ENCODE data around the gene LSM12.
A peak's percentile ranks its signal among the peaks of the same experiment; 100 is the strongest.

LSM12 gene

GRCh38 chr17:44066204-44066930 lies at the start of gene LSM12:
Gene LSM12 (minus strand): TSS chr17:44066671. CDS start chr17:44066587, 84 bp downstream.
- ATAC-seq (ENCODE audit: low read depth), result peak; percentile 87

GRCh38 chr17:44115585-44116415 lies 49.3 kb upstream of the LSM12 start:
- Mint-ChIP-seq H3K27me3 (no peaks in the 10 kb centered on the region), H3K4me1 (peaks cover 49% of the 10 kb centered on the region), H3K9me3 (no peaks in the 10 kb centered on the region), H3K27ac (no peak overlapping the region), H3K4me3 (no peak overlapping the region), H3K36me3 (peaks cover 5% of the 10 kb centered on the region)
- DNase-seq (ENCODE audit: low spot score in 2 of 2) (no peak), ATAC-seq (ENCODE audit: low read depth) (peak; percentile 28)

More at GRCh38 chr17:44066204-44066930, at the start of gene LSM12:
- Mint-ChIP-seq H3K27me3 (no peaks in the 10 kb centered on the region), H3K4me1 (peaks cover 34% of the 10 kb centered on the region), H3K4me3 (peak within 1 kb of the TSS; percentile 88), H3K9me3 (no peaks in the 10 kb centered on the region), H3K36me3 (peaks cover 6% of the 10 kb centered on the region), H3K27ac (peak within 1 kb of the TSS; percentile 92)
- DNase-seq (ENCODE audit: low spot score in 2 of 2), result peak; percentile 87 to 96

GRCh38 chr17:44113868-44114840 lies 47.7 kb upstream of the LSM12 start:
- DNase-seq (ENCODE audit: low spot score in 2 of 2), result no peak
- Mint-ChIP-seq H3K4me1 (peaks cover 45% of the 10 kb centered on the region), H3K27ac (peak overlapping the region; percentile 10), H3K36me3 (peaks cover 5% of the 10 kb centered on the region), H3K9me3 (no peaks in the 10 kb centered on the region), H3K27me3 (no peaks in the 10 kb centered on the region), H3K4me3 (no peak overlapping the region)
- ATAC-seq (ENCODE audit: low read depth), result no peak

- Mint-ChIP-seq H3K36me3 (peaks cover 5% of the 10 kb centered on the region), H3K4me1 (peaks cover 40% of the 10 kb centered on the region), H3K27ac (peak overlapping the region; percentile 10), H3K4me3 (no peak overlapping the region), H3K9me3 (no peaks in the 10 kb centered on the region), H3K27me3 (no peaks in the 10 kb centered on the region)
- DNase-seq (ENCODE audit: low spot score in 2 of 2) (no peak), ATAC-seq (ENCODE audit: low read depth) (no peak)
Measured at GRCh38 chr17:44113382-44113781, 46.9 kb upstream of the LSM12 start.

- no peak overlapping the region for H3K27ac Mint-ChIP-seq
- no peaks in the 10 kb centered on the region for H3K27me3 Mint-ChIP-seq
- H3K4me1 Mint-ChIP-seq, result peaks cover 38% of the 10 kb centered on the region
- no peak overlapping the region for H3K4me3 Mint-ChIP-seq
- ATAC-seq (ENCODE audit: low read depth) (no peak), DNase-seq (ENCODE audit: low spot score in 2 of 2) (no peak)
- H3K9me3 Mint-ChIP-seq, result no peaks in the 10 kb centered on the region
- peaks cover 6% of the 10 kb centered on the region for H3K36me3 Mint-ChIP-seq
Measured at GRCh38 chr17:44112284-44113280, 46.1 kb upstream of the LSM12 start.

- H3K4me3 Mint-ChIP-seq, result peak overlapping the region; percentile 72
- peaks cover 8% of the 10 kb centered on the region for H3K36me3 Mint-ChIP-seq
- H3K27ac Mint-ChIP-seq, result no peak overlapping the region
- ATAC-seq (ENCODE audit: low read depth) (no peak), DNase-seq (ENCODE audit: low spot score in 2 of 2) (no peak)
- no peaks in the 10 kb centered on the region for H3K27me3 Mint-ChIP-seq
- no peaks in the 10 kb centered on the region for H3K9me3 Mint-ChIP-seq
- H3K4me1 Mint-ChIP-seq, result peaks cover 37% of the 10 kb centered on the region
Measured at GRCh38 chr17:44111777-44112176, 45.3 kb upstream of the LSM12 start.

- no peaks in the 10 kb centered on the region for H3K9me3 Mint-ChIP-seq
- ATAC-seq (ENCODE audit: low read depth), result peak; percentile 86
- H3K27me3 Mint-ChIP-seq, result no peaks in the 10 kb centered on the region
- DNase-seq (ENCODE audit: low spot score in 2 of 2), result peak; percentile 46 to 50
- no peak overlapping the region for H3K27ac Mint-ChIP-seq
- H3K4me1 Mint-ChIP-seq, result peaks cover 32% of the 10 kb centered on the region
- peaks cover 4% of the 10 kb centered on the region for H3K36me3 Mint-ChIP-seq
- peak overlapping the region; percentile 72 for H3K4me3 Mint-ChIP-seq
Measured at GRCh38 chr17:44110823-44111633, 44.6 kb upstream of the LSM12 start.

GRCh38 chr17:44110011-44110686 lies 43.7 kb upstream of the LSM12 start:
- no peaks in the 10 kb centered on the region for H3K9me3 Mint-ChIP-seq
- no peak for DNase-seq (ENCODE audit: low spot score in 2 of 2)
- ATAC-seq (ENCODE audit: low read depth), result no peak
- no peak overlapping the region for H3K4me3 Mint-ChIP-seq
- no peaks in the 10 kb centered on the region for H3K27me3 Mint-ChIP-seq
- no peak overlapping the region for H3K27ac Mint-ChIP-seq
- peaks cover 2% of the 10 kb centered on the region for H3K36me3 Mint-ChIP-seq
- peaks cover 32% of the 10 kb centered on the region for H3K4me1 Mint-ChIP-seq

GRCh38 chr17:44109312-44109630 lies 42.8 kb upstream of the LSM12 start:
- Mint-ChIP-seq H3K9me3 (no peaks in the 10 kb centered on the region), H3K4me3 (no peak overlapping the region), H3K27me3 (no peaks in the 10 kb centered on the region), H3K27ac (no peak overlapping the region), H3K36me3 (peaks cover 4% of the 10 kb centered on the region), H3K4me1 (peaks cover 34% of the 10 kb centered on the region)
- DNase-seq (ENCODE audit: low spot score in 2 of 2), result no peak
- no peak for ATAC-seq (ENCODE audit: low read depth)

- Mint-ChIP-seq H3K4me3 (no peak overlapping the region), H3K27me3 (no peaks in the 10 kb centered on the region), H3K4me1 (peaks cover 34% of the 10 kb centered on the region), H3K9me3 (no peaks in the 10 kb centered on the region), H3K36me3 (peaks cover 4% of the 10 kb centered on the region), H3K27ac (no peak overlapping the region)
- ATAC-seq (ENCODE audit: low read depth) (no peak), DNase-seq (ENCODE audit: low spot score in 2 of 2) (no peak)
Measured at GRCh38 chr17:44108440-44109311, 42.2 kb upstream of the LSM12 start.

- H3K36me3 Mint-ChIP-seq, result peaks cover 10% of the 10 kb centered on the region
- no peak for DNase-seq (ENCODE audit: low spot score in 2 of 2)
- H3K27me3 Mint-ChIP-seq, result no peaks in the 10 kb centered on the region
- no peak overlapping the region for H3K27ac Mint-ChIP-seq
- H3K4me1 Mint-ChIP-seq, result peaks cover 20% of the 10 kb centered on the region
- no peak for ATAC-seq (ENCODE audit: low read depth)
- H3K4me3 Mint-ChIP-seq, result no peak overlapping the region
- no peaks in the 10 kb centered on the region for H3K9me3 Mint-ChIP-seq
Measured at GRCh38 chr17:44106801-44107200, 40.3 kb upstream of the LSM12 start.
